NT2/D1 (cell line): ENCODE measurements around the gene IL2RA.
"Not testable (repeated sequence)": the region's sequence is repeated elsewhere in the genome, so short reads cannot be mapped to it uniquely, and the experiment has no call there.

Experiments
- SUZ12 ChIP-seq: IDR thresholded peaks from 2 replicates; pipeline ENCODE4 v1.6.1; 2011; ENCODE audit not compliant: insufficient read length, insufficient read depth; ENCODE audit errors: extremely low read depth
- YY1 ChIP-seq: IDR thresholded peaks from 2 replicates; pipeline ENCODE4 v1.6.1; 2011; ENCODE audit not compliant: insufficient read length, insufficient read depth
- ZNF274 ChIP-seq: IDR thresholded peaks from 2 replicates; pipeline ENCODE4 v1.6.1; 2011; ENCODE audit warnings: mild to moderate bottlenecking, low read depth, low read length

GRCh38 chr10:6043377-6043776 is 18.8 kb downstream of the IL2RA start:
- TF ChIP-seq YY1, ZNF274, SUZ12: not testable (repeated sequence)
